ENCODE results near the gene SYNPO. TPM values are rescaled to one million over a fixed set of nuclear protein-coding genes. Genes with fewer than 3 reads are reported as not detected.

Gene SYNPO
- total RNA-seq, 1 experiment from 2014 or later, result 1.9 TPM

GRCh38 chr5:150641824-150642566 lies 1.5 kb downstream of the SYNPO start:
- DNase-seq (ENCODE audit: low read depth), result no peak

DNA sequence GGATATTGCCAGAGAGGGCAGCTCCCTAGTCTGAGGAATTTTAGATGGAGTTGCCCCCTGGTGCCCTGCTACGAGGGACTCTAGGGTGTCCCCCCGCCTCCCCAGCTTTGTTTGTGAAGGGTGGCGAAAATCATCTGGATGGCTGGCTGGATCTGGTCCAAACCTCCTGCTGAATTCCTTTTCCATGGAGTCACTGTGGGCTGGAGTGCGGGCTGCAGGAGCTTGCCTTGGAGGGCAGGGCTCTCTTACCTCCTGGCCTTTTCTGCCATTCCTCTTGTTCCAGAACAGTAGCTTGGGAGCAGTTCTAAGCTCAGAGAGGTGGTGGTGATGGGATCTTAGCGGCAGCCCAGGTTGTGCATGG lies 2.1 kb downstream of the SYNPO start:
- DNase-seq (ENCODE audit: low read depth), result peak; percentile 89

DNA sequence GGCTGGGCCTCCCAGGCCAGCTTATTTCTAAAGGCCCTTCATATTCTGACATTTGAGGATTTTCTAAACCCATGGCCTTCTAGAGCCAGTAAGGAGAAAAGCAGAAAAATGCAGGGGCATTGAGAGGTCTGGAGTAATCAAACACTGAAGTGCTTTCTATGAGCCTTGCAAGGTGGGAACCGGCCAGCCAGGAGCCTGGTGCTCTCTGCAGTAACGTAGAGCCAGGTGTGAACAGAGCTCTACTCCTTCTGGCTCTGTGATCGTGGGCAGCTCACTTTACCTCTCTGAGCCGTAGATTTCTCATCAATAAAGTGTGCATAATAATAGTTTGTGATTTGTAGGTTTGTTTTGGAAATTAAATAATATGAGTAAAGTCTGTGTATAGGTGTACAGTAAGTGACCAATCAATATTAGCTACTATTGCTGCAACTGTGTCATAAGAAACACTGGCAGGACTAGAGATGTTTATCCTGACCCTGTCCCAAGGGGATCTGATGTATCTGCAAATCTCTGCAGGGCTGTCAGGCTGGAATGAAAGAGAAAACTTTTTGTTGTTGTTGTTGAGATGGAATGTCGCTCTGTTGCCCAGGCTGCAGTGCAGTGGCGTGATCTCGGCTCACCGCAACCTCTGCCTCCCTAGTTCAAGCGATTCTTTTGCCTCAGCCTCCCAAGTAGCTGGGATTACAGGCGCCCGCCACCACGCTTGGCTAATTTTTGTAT lies 2.7 kb downstream of the SYNPO start:
- no peak for DNase-seq (ENCODE audit: low read depth)

DNA sequence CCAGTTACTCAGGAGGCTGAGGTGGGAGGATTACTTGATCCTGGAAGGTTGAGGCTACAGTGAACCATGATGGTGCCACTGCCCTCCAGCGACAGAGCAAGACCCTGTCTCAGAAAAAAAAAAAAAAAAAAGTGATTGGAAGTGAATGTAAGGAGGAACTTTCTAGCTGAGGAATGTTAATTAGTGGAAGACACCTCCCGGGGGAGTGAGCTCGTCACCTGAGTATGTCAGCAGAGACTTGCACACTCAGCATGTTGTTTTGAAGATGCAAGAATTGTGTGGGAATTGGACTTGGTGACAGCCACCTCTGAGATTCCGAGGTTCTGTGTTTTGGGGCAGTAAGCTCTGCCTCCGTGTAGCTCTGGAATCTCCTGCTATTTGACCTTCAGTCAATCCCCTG lies 3.6 kb downstream of the SYNPO start:
- no peak for DNase-seq (ENCODE audit: low read depth)

- DNase-seq (ENCODE audit: low read depth), result peak; percentile 23
Measured at GRCh38 chr5:150644514-150644913, 4.1 kb downstream of the SYNPO start.

DNA sequence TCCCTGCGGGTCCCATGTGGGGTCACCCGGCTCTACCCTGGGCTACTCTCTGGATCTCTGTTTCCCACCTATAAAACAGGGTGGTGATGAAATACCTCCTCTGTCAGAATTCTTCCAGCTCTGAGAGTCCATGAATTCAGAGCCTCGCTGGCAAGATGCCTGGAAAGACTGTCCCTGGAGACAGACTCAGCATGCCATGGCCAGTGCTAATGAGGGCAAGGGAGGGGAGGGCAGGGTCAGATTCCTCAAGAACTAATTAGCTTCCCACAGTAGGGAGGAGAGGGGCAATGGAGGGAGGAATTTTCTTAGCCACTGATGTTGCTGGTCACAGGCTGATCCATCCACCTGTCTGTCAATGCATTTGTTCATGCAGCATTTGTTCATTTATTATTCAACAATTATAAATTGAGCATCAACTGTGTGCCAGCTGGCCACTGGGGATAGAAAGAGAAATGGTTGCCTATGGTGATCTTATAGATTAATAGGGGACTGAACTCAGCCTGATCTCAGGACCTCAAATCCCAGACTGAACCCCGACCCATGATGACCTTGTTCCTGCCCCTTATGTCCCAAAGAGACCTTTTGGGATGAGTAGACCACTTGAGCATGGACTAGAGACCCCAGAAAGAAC lies 4.7 kb downstream of the SYNPO start:
- peak; percentile 92 for DNase-seq (ENCODE audit: low read depth)

GRCh38 chr5:150647275-150648251 lies 7.1 kb downstream of the SYNPO start:
- DNase-seq (ENCODE audit: low read depth), result no peak

- DNase-seq (ENCODE audit: low read depth), result peak; percentile 42
Measured at GRCh38 chr5:150648294-150649107, 8.0 kb downstream of the SYNPO start.

DNA sequence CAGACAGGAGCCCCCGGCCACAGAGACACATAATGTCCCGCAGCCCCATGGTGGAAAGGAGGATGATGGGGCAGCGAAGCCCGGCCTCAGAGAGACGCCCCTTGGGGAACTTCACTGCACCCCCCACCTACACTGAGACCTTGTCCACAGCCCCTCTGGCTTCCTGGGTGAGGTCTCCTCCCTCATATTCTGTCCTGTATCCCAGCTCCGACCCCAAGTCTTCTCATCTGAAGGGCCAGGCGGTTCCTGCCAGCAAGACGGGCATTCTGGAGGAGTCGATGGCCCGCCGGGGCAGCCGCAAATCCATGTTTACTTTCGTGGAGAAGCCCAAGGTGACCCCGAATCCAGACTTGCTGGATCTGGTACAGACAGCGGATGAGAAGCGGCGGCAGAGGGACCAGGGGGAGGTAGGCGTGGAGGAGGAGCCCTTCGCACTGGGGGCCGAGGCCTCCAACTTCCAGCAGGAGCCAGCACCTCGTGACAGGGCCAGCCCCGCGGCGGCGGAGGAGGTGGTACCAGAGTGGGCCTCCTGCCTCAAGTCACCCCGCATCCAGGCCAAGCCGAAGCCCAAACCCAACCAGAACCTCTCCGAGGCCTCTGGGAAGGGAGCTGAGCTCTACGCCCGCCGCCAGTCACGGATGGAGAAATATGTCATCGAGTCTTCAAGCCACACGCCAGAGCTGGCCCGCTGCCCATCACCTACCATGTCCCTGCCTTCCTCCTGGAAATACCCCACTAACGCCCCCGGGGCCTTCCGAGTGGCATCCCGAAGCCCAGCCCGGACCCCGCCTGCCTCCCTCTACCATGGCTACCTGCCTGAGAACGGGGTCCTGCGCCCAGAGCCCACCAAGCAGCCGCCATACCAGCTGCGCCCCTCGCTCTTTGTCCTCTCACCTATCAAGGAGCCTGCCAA lies 8.9 kb downstream of the SYNPO start:
- DNase-seq (ENCODE audit: low read depth), result no peak

GRCh38 chr5:150650021-150651006 lies 9.9 kb downstream of the SYNPO start:
- no peak for DNase-seq (ENCODE audit: low read depth)

DNA sequence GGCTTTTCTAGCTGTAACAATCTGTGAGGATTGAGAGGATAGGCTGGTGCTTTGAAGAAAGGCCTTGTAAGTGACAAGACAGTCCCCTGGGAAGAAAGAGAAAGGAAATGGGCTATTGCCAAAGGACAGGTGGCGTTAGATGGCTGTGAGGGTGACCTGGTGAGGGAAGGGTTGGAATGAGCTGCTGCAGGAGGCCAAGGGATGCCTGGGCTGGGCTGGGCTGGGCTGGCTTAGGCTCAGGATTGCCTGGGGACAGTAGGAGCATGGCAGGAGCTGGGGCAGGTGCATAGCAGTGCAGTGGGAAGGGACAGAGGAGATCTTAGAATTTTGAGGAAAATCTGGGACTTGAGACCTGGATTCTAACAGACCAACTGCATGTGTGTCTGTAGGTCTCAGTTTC lies 10.9 kb downstream of the SYNPO start:
- no peak for DNase-seq (ENCODE audit: low read depth)

GRCh38 chr5:150651924-150652671 lies 11.6 kb downstream of the SYNPO start:
- no peak for DNase-seq (ENCODE audit: low read depth)

GRCh38 chr5:150653145-150653761 lies 12.8 kb downstream of the SYNPO start:
- DNase-seq (ENCODE audit: low read depth), result peak; percentile 53

GRCh38 chr5:150653762-150654556 lies 13.5 kb downstream of the SYNPO start:
- DNase-seq (ENCODE audit: low read depth), result peak; percentile 46

- DNase-seq (ENCODE audit: low read depth), result no peak
Measured at GRCh38 chr5:150655221-150655620, 14.8 kb downstream of the SYNPO start.

Measured in LHCN-M2 (cell line).